Coronary artery (tissue), 2 donors: ENCODE measurements around the gene OCRL.

Experiments used
- DNase-seq: peaks from one replicate; pipeline ENCODE4 v3.0.0-alpha.2; 2017; ENCODE audit warnings: low spot score
- H3K27ac ChIP-seq, 2 donors: fragments of 200-600 bp; sonication (generic); one replicate each; pipeline ENCODE4 v1.5.1; 2016 to 2019
- H3K4me3 ChIP-seq: fragments of 200-600 bp; sonication (generic); 2 replicates; pipeline ENCODE4 v1.5.1; 2016; ENCODE audit warnings: mild to moderate bottlenecking, moderate library complexity
- CTCF ChIP-seq: fragments of 200-600 bp; sonication (generic); IDR thresholded peaks from one replicate; pipeline ENCODE4 v1.5.1; 2019; ENCODE audit warnings: antibody characterized with exemption

Gene OCRL

GRCh38 chrX:129581904-129582303 lies 41.8 kb downstream of the OCRL start:
- no peak for TF ChIP-seq CTCF

GRCh38 chrX:129585167-129585566 lies 45.1 kb downstream of the OCRL start:
- H3K27ac ChIP-seq: no peak overlapping the region
- DNase-seq: no peak
- H3K4me3 ChIP-seq: no peak overlapping the region
- no peak for TF ChIP-seq CTCF

More at GRCh38 chrX:129581904-129582303, 41.8 kb downstream of the OCRL start:
- H3K4me3 ChIP-seq: no peak overlapping the region
- H3K27ac ChIP-seq: no peak overlapping the region
- no peak for DNase-seq

GRCh38 chrX:129585691-129586090 lies 45.6 kb downstream of the OCRL start:
- no peak overlapping the region for H3K27ac ChIP-seq
- no peak for DNase-seq
- H3K4me3 ChIP-seq: no peak overlapping the region
- TF ChIP-seq CTCF: no peak

- H3K4me3 ChIP-seq: no peak overlapping the region
- TF ChIP-seq CTCF: no peak
- no peak for DNase-seq
- H3K27ac ChIP-seq: no peak overlapping the region
Observed at GRCh38 chrX:129586446-129586845, 46.4 kb downstream of the OCRL start.

GRCh38 chrX:129590596-129590995 lies 50.5 kb downstream of the OCRL start:
- no peak for TF ChIP-seq CTCF
- DNase-seq: no peak
- H3K4me3 ChIP-seq: no peak overlapping the region
- no peak overlapping the region for H3K27ac ChIP-seq

GRCh38 chrX:129593137-129593536 lies 53.1 kb downstream of the OCRL start:
- no peak for TF ChIP-seq CTCF
- Histone ChIP-seq H3K4me3 (no peak overlapping the region), H3K27ac (peak overlapping the region in 1 of 2 donors; percentile 22)
- DNase-seq: no peak

GRCh38 chrX:129594781-129595180 lies 54.7 kb downstream of the OCRL start:
- DNase-seq: no peak
- TF ChIP-seq CTCF: no peak
- Histone ChIP-seq H3K27ac (no peak overlapping the region), H3K4me3 (no peak overlapping the region)
